ENCODE results near the gene BLTP3B. TPM values are rescaled to one million over a fixed set of nuclear protein-coding genes. Genes with fewer than 3 reads are reported as not detected.
A peak's percentile ranks its signal among the peaks of the same experiment; 100 is the strongest.

The BLTP3B gene
- total RNA-seq, 1 donor from 2014 or later = 12.9 TPM

DNA sequence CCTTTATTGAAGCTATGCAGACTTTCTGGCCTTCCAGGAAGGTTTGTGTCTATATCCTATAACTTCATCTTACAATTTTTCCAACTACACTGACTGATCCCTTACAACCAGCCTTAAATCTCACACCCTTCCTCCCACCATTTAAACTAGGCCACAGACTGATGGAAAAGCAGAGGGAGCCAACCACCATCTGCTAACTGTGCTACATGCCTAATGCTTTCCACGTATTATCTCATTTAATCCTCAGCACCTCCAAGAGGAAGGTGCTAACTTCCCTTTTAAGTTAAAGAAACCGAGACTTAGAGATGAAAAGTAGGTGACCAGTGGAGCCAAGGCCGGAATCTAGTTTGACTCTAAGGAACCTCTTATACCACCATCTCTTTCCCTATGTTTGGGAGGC is 22.7 kb upstream of the BLTP3B start:
- DNase-seq (ENCODE audit: low read depth) (no peak), FAIRE-seq (no peak)
- Histone ChIP-seq H3K27me3 (ENCODE audit: control insufficient read depth, insufficient read depth, low read length) (no peaks in the 10 kb centered on the region), H3K4me3 (ENCODE audit: low read depth, low read length) (no peak overlapping the region), H3K36me3 (ENCODE audit: control insufficient read depth, insufficient read depth, low read length) (peaks cover 2% of the 10 kb centered on the region)
- TF ChIP-seq, protein P1, sequence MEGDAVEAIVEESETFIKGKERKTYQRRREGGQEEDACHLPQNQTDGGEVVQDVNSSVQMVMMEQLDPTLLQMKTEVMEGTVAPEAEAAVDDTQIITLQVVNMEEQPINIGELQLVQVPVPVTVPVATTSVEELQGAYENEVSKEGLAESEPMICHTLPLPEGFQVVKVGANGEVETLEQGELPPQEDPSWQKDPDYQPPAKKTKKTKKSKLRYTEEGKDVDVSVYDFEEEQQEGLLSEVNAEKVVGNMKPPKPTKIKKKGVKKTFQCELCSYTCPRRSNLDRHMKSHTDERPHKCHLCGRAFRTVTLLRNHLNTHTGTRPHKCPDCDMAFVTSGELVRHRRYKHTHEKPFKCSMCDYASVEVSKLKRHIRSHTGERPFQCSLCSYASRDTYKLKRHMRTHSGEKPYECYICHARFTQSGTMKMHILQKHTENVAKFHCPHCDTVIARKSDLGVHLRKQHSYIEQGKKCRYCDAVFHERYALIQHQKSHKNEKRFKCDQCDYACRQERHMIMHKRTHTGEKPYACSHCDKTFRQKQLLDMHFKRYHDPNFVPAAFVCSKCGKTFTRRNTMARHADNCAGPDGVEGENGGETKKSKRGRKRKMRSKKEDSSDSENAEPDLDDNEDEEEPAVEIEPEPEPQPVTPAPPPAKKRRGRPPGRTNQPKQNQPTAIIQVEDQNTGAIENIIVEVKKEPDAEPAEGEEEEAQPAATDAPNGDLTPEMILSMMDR (IDR thresholded peaks at IDR 0.05; ENCODE audit: insufficient read depth, low read length, severe bottlenecking) = no peak

- FAIRE-seq = no peak
- TF ChIP-seq, protein P1 (IDR thresholded peaks at IDR 0.05; ENCODE audit: insufficient read depth, low read length, severe bottlenecking) = no peak
- no peak for DNase-seq (ENCODE audit: low read depth)
- no peaks in the 10 kb centered on the region for H3K27me3 ChIP-seq (ENCODE audit: control insufficient read depth, insufficient read depth, low read length)
- H3K4me3 ChIP-seq (ENCODE audit: low read depth, low read length) = no peak overlapping the region
- peaks cover 2% of the 10 kb centered on the region for H3K36me3 ChIP-seq (ENCODE audit: control insufficient read depth, insufficient read depth, low read length)
Measured at GRCh38 chr12:100164153-100164704, 21.6 kb upstream of the BLTP3B start.

DNA sequence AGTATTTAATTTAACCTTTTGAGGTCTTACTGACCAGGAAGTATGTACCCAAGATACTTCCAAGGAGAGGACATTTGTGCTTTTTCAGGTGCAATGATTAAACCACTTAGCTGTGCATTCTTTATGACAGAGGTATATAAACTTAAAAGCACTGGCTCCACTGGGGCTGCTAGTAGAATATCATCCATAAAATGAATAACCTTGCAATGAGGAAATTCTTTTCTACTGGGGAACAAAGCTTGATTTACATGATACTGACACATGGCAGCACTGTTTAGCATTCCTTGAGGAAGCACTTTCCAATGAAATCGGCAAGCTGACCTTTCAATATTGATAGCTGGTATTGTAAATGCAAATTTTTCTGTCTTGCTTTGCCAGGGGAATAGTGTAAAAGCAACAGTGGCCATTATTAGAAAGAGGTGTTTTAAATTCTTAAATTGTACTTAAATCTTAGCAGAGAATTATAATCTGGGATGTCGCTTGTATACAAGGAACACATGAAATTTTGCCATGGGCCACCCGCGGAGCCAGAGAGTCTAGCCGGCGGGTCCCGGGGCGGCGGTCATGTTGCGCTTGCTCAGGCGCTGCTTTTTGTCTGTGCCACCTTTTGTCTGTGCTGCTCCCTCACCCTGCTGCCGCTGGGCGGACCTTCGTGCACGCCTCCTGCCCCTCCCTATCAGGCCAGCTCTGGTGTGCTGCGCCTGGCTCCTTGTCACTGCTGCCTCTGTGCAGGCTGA is 20.9 kb upstream of the BLTP3B start:
- no peak for FAIRE-seq
- TF ChIP-seq, protein P1 (IDR thresholded peaks at IDR 0.05; ENCODE audit: insufficient read depth, low read length, severe bottlenecking) = no peak
- Histone ChIP-seq H3K36me3 (ENCODE audit: control insufficient read depth, insufficient read depth, low read length) (peaks cover 2% of the 10 kb centered on the region), H3K27me3 (ENCODE audit: control insufficient read depth, insufficient read depth, low read length) (no peaks in the 10 kb centered on the region), H3K4me3 (ENCODE audit: low read depth, low read length) (no peak overlapping the region)
- DNase-seq (ENCODE audit: low read depth) = peak; percentile 51

DNA sequence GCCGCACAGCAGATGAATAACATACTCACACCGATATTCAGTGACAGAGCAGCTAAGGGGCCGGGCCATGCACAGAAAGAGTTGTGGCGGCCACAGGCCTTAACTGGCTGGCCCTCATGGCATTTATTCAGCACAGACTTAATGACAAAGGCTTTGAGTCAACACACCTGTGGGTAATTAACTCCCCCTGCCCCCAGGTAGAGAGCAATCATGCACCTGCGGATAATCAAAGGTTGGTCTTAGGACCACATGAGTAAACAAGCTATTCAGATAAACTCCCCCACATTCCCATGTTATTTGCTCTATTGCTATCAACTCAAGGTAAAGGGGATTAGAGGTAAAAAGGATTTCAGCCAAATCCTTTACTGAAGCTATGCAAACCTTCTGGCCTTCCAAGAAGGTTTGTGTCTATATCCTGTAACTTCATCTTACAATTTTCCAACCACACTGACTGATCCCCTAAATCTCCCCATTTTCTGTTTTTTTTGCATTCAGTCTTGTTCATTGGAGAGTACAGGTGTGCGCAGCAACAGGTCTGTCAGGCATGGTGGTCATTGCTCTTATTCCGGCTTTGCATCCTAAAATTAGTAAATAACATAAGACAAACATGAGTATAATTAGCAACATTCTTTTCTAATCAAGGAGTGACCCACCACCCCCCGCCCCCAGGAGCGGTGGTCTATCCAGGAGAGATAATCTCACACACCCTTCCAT is 16.9 kb upstream of the BLTP3B start:
- TF ChIP-seq, protein P1 (IDR thresholded peaks at IDR 0.05; ENCODE audit: insufficient read depth, low read length, severe bottlenecking) = no peak
- H3K4me3 ChIP-seq (ENCODE audit: low read depth, low read length) = no peak overlapping the region
- no peaks in the 10 kb centered on the region for H3K36me3 ChIP-seq (ENCODE audit: control insufficient read depth, insufficient read depth, low read length)
- no peaks in the 10 kb centered on the region for H3K27me3 ChIP-seq (ENCODE audit: control insufficient read depth, insufficient read depth, low read length)
- FAIRE-seq (no peak), DNase-seq (ENCODE audit: low read depth) (no peak)

GRCh38 chr12:100158535-100158934 is 15.9 kb upstream of the BLTP3B start:
- Histone ChIP-seq H3K4me3 (ENCODE audit: low read depth, low read length) (no peak overlapping the region), H3K27me3 (ENCODE audit: control insufficient read depth, insufficient read depth, low read length) (no peaks in the 10 kb centered on the region), H3K36me3 (ENCODE audit: control insufficient read depth, insufficient read depth, low read length) (no peaks in the 10 kb centered on the region)
- FAIRE-seq = no peak
- TF ChIP-seq, protein P1 (IDR thresholded peaks at IDR 0.05; ENCODE audit: insufficient read depth, low read length, severe bottlenecking) = no peak
- no peak for DNase-seq (ENCODE audit: low read depth)

Measured in bronchial epithelial cell (primary cell).